ENCODE results near the gene RIMS1.

DNA sequence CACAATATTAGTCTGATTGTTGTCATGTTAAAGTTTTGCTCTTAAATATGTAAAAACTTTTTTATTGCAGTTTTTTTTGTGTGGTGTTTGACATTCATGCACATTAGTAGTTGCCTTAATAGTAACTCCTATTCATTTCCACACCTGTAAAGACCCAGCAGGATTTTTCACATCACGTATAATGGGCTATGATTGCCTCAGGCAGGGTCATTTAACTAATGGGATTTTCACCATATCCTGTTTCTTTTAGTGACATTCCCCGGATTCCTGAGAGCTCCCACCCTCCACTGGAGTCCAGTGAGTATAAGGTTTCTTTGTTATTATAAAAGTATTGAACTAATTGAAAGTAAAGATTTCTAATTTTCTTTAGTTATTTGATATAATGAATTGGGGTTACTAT, 359.2 kb downstream of the RIMS1 start:
- TF ChIP-seq, protein P1, sequence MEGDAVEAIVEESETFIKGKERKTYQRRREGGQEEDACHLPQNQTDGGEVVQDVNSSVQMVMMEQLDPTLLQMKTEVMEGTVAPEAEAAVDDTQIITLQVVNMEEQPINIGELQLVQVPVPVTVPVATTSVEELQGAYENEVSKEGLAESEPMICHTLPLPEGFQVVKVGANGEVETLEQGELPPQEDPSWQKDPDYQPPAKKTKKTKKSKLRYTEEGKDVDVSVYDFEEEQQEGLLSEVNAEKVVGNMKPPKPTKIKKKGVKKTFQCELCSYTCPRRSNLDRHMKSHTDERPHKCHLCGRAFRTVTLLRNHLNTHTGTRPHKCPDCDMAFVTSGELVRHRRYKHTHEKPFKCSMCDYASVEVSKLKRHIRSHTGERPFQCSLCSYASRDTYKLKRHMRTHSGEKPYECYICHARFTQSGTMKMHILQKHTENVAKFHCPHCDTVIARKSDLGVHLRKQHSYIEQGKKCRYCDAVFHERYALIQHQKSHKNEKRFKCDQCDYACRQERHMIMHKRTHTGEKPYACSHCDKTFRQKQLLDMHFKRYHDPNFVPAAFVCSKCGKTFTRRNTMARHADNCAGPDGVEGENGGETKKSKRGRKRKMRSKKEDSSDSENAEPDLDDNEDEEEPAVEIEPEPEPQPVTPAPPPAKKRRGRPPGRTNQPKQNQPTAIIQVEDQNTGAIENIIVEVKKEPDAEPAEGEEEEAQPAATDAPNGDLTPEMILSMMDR (IDR thresholded peaks at IDR 0.05) = no peak
- TF ChIP-seq ATF3 (CRISPR knock-in tag; conservative IDR thresholded peaks at IDR 0.05) = no peak
- TF ChIP-seq, protein P2, sequence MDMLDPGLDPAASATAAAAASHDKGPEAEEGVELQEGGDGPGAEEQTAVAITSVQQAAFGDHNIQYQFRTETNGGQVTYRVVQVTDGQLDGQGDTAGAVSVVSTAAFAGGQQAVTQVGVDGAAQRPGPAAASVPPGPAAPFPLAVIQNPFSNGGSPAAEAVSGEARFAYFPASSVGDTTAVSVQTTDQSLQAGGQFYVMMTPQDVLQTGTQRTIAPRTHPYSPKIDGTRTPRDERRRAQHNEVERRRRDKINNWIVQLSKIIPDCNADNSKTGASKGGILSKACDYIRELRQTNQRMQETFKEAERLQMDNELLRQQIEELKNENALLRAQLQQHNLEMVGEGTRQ (CRISPR knock-in tag; IDR thresholded peaks at IDR 0.05) = no peak
- TF ChIP-seq TP53 (CRISPR knock-in tag; IDR thresholded peaks at IDR 0.05) = no peak
- no peak for TF ChIP-seq MLX (CRISPR knock-in tag; IDR thresholded peaks at IDR 0.05)
- TF ChIP-seq, protein P3, sequence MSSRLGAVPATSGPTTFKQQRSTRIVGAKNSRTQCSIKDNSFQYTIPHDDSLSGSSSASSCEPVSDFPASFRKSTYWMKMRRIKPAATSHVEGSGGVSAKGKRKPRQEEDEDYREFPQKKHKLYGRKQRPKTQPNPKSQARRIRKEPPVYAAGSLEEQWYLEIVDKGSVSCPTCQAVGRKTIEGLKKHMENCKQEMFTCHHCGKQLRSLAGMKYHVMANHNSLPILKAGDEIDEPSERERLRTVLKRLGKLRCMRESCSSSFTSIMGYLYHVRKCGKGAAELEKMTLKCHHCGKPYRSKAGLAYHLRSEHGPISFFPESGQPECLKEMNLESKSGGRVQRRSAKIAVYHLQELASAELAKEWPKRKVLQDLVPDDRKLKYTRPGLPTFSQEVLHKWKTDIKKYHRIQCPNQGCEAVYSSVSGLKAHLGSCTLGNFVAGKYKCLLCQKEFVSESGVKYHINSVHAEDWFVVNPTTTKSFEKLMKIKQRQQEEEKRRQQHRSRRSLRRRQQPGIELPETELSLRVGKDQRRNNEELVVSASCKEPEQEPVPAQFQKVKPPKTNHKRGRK (CRISPR knock-in tag; IDR thresholded peaks at IDR 0.05; ENCODE audit: borderline replicate concordance) = no peak
- no peak for TF ChIP-seq CREB1 (CRISPR knock-in tag; IDR thresholded peaks at IDR 0.05)
- TF ChIP-seq ESRRA (CRISPR knock-in tag; IDR thresholded peaks at IDR 0.05; ENCODE audit: borderline replicate concordance) = no peak
- TF ChIP-seq SP1 (CRISPR knock-in tag; conservative IDR thresholded peaks at IDR 0.05) = no peak
- TF ChIP-seq CREM (CRISPR knock-in tag; IDR thresholded peaks at IDR 0.05) = no peak
- no peak for TF ChIP-seq ZNF121 (CRISPR knock-in tag; IDR thresholded peaks at IDR 0.05)
- TF ChIP-seq AFF4 (CRISPR knock-in tag; IDR thresholded peaks at IDR 0.05; ENCODE audit: borderline replicate concordance) = no peak
- no peak for TF ChIP-seq FOXK1 (CRISPR knock-in tag; IDR thresholded peaks at IDR 0.05)
- TF ChIP-seq E2F1 (CRISPR knock-in tag; IDR thresholded peaks at IDR 0.05) = no peak

Data from WTC11 (cell line).